H1 (cell line): ENCODE measurements around the gene CNTROB. TPM values are rescaled to one million over a fixed set of nuclear protein-coding genes. Genes with fewer than 3 reads are reported as not detected.

Experiments used
- CTCF ChIA-PET: fragments of 300-600 bp; sonication (Branson Sonifier 250); formaldehyde crosslinking; loops from one replicate; lab custom pipeline; 2021; ENCODE audit not compliant: partially characterized antibody; lab: Charles Lee
- POLR2A ChIA-PET: fragments of 300-600 bp; sonication (Branson Sonifier 250); formaldehyde crosslinking; loops from one replicate; lab custom pipeline; 2021; ENCODE audit warnings: inconsistent platforms; ENCODE audit not compliant: partially characterized antibody; lab: Charles Lee
- DNase-seq, 2 experiments: peaks; one replicate each; pipeline versions ENCODE4 v3.0.0 to v3.0.0-alpha.2; 2010 to 2022; ENCODE audit warnings: low spot score in 2 of 2, low read depth in 1 of 2, mixed read lengths in 1 of 2
- FAIRE-seq: peaks from 2 replicates; lab custom pipeline; 2011; peaks lifted over from hg19 to GRCh38; lab: Jason Lieb, UNC
- H2AFZ ChIP-seq: 2 replicates; pipeline ENCODE4 v1.8.1; 2012; ENCODE audit warnings: low read length, inconsistent platforms
- H2AK5ac ChIP-seq: 2 replicates; pipeline ENCODE4 v1.6.1; 2013; ENCODE audit warnings: low read depth, low read length
- H2BK120ac ChIP-seq: replicated peaks from 2 replicates; pipeline ENCODE3; 2013; ENCODE audit warnings: low read depth, low read length, inconsistent platforms
- H2BK12ac ChIP-seq: 2 replicates; pipeline ENCODE4 v1.6.1; 2013; ENCODE audit warnings: low read depth, low read length
- H2BK15ac ChIP-seq: 2 replicates; pipeline ENCODE4 v1.6.1; 2013; ENCODE audit warnings: low read length
- H2BK20ac ChIP-seq: 2 replicates; pipeline ENCODE4 v1.6.1; 2013; ENCODE audit warnings: low read length
- H2BK5ac ChIP-seq: 2 replicates; pipeline ENCODE4 v1.6.1; 2013; ENCODE audit warnings: low read depth, low read length
- H3K14ac ChIP-seq: 2 replicates; pipeline ENCODE4 v1.6.1; 2013; ENCODE audit warnings: inconsistent platforms; ENCODE audit not compliant: insufficient read length
- H3K18ac ChIP-seq: 2 replicates; pipeline ENCODE4 v1.6.1; 2013; ENCODE audit warnings: low read length; ENCODE audit errors: extremely low read depth
- H3K23ac ChIP-seq: 2 replicates; pipeline ENCODE4 v1.6.1; 2013; ENCODE audit warnings: inconsistent platforms; ENCODE audit not compliant: insufficient read length
- H3K23me2 ChIP-seq: 2 replicates; pipeline ENCODE4 v1.6.1; 2013; ENCODE audit warnings: low read depth, low read length
- H3K27ac ChIP-seq: 2 replicates; pipeline ENCODE4 v1.6.1; 2011; ENCODE audit warnings: low read depth, low read length, inconsistent platforms
- H3K27me3 ChIP-seq, 4 experiments: replicated peaks in 1 of 4; 1 replicate in 1 of 4; 2 replicates in 3 of 4; pipeline versions ENCODE4 v1.6.1 to v1.8.1; 2011 to 2013; ENCODE audit warnings: low read length in 3 of 4, mild to moderate bottlenecking in 3 of 4, inconsistent platforms in 2 of 4, mixed read lengths in 2 of 4, moderate library complexity in 1 of 4; ENCODE audit not compliant: control insufficient read depth in 3 of 4, insufficient read depth in 3 of 4; ENCODE audit errors: extremely low read depth in 1 of 4
- H3K36me3 ChIP-seq, 4 experiments: 2 replicates each; pipeline versions ENCODE4 v1.6.1 to v1.8.1; 2011 to 2013; ENCODE audit warnings: mild to moderate bottlenecking in 4 of 4, low read length in 3 of 4, moderate library complexity in 2 of 4, control low read depth in 1 of 4, inconsistent platforms in 1 of 4; ENCODE audit not compliant: insufficient read depth in 4 of 4, control insufficient read depth in 2 of 4
- H3K4ac ChIP-seq: replicated peaks from 2 replicates; pipeline ENCODE3; 2013; ENCODE audit warnings: low read length, low read depth, mixed read lengths, inconsistent platforms; ENCODE audit not compliant: insufficient read length
- H3K4me1 ChIP-seq, 4 experiments: replicated peaks in 1 of 4; 1 replicate in 1 of 4; 2 replicates in 3 of 4; pipeline versions ENCODE4 v1.6.1 to v1.8.1; 2011 to 2013; ENCODE audit warnings: low read length in 3 of 4, inconsistent platforms in 2 of 4, mixed read lengths in 1 of 4; ENCODE audit not compliant: insufficient read depth in 4 of 4, control insufficient read depth in 3 of 4
- H3K4me2 ChIP-seq, 2 experiments: 2 replicates each; pipeline versions ENCODE4 v1.6.1 to v1.8.1; 2011 to 2013; ENCODE audit warnings: low read depth in 2 of 2, low read length in 2 of 2, control low read depth in 1 of 2, inconsistent platforms in 1 of 2, mild to moderate bottlenecking in 1 of 2; ENCODE audit not compliant: insufficient read depth in 1 of 2
- H3K4me3 ChIP-seq, 4 experiments: fragments of 200-600, 300-600 bp in 1 of 4; sonication (generic), shearing (Covaris generic), sonication (Bioruptor Twin) in 1 of 4; 2 replicates each; pipeline versions ENCODE4 v1.5.1 to v1.8.1; 2011 to 2016; ENCODE audit warnings: low read length in 4 of 4, low read depth in 3 of 4, control low read depth in 2 of 4, inconsistent platforms in 2 of 4, mild to moderate bottlenecking in 2 of 4, mixed read lengths in 1 of 4, moderate library complexity in 1 of 4; ENCODE audit not compliant: insufficient read depth in 2 of 4; ENCODE audit errors: extremely low read depth in 1 of 4
- H3K56ac ChIP-seq: replicated peaks from 2 replicates; pipeline ENCODE3; 2013; ENCODE audit warnings: low read depth, mild to moderate bottlenecking, mixed read lengths, low read length, inconsistent platforms; ENCODE audit not compliant: insufficient read length
- H3K79me1 ChIP-seq: 2 replicates; pipeline ENCODE4 v1.6.1; 2013; ENCODE audit warnings: low read depth, low read length, control low read depth
- H3K79me2 ChIP-seq, 2 experiments: 2 replicates each; pipeline versions ENCODE4 v1.6.1 to v1.8.1; 2012 to 2013; ENCODE audit warnings: low read length in 2 of 2, mild to moderate bottlenecking in 2 of 2, inconsistent platforms in 1 of 2; ENCODE audit not compliant: insufficient read depth in 2 of 2, control insufficient read depth in 1 of 2
- H3K9ac ChIP-seq, 4 experiments: replicated peaks in 1 of 4; 1 replicate in 1 of 4; 2 replicates in 3 of 4; pipeline versions ENCODE4 v1.6.1 to v1.8.1; 2011 to 2013; ENCODE audit warnings: low read depth in 3 of 4, low read length in 3 of 4, control low read depth in 2 of 4, mild to moderate bottlenecking in 2 of 4, moderate library complexity in 2 of 4, inconsistent platforms in 1 of 4; ENCODE audit errors: extremely low read depth in 1 of 4
- H3K9me3 ChIP-seq, 2 experiments: 2 replicates each; pipeline versions ENCODE4 v1.6.1 to v1.8.1; 2012 to 2013; ENCODE audit warnings: mild to moderate bottlenecking in 2 of 2, moderate library complexity in 2 of 2, control low read depth in 1 of 2, inconsistent platforms in 1 of 2, low read depth in 1 of 2, low read length in 1 of 2, mixed read lengths in 1 of 2; ENCODE audit not compliant: insufficient read depth in 2 of 2
- H4K20me1 ChIP-seq, 2 experiments: replicated peaks in 1 of 2; 2 replicates each; pipeline versions ENCODE3 to v1.8.1; 2011 to 2013; ENCODE audit warnings: inconsistent platforms in 2 of 2, low read length in 2 of 2, mild to moderate bottlenecking in 1 of 2; ENCODE audit not compliant: insufficient read depth in 2 of 2, control insufficient read depth in 1 of 2
- H4K5ac ChIP-seq: 2 replicates; pipeline ENCODE4 v1.6.1; 2013; ENCODE audit warnings: low read length, low read depth, mixed read lengths, inconsistent platforms; ENCODE audit not compliant: insufficient read length
- H4K8ac ChIP-seq: 2 replicates; pipeline ENCODE4 v1.8.0; 2013; ENCODE audit warnings: mild to moderate bottlenecking, moderate library complexity, low read length, inconsistent platforms; ENCODE audit not compliant: insufficient read depth; ENCODE audit errors: extremely low read depth
- H4K91ac ChIP-seq: replicated peaks from 2 replicates; pipeline ENCODE3; 2013; ENCODE audit warnings: low read length, mixed read lengths, inconsistent platforms; ENCODE audit not compliant: insufficient read length
- ATF2 ChIP-seq: IDR thresholded peaks from 2 replicates; pipeline ENCODE4 v1.6.1; 2012; ENCODE audit warnings: low read length, inconsistent platforms
- BCL11A ChIP-seq, 2 experiments: IDR thresholded peaks; one replicate each; pipeline ENCODE4 v1.6.1; 2011; ENCODE audit warnings: low read depth in 2 of 2, low read length in 2 of 2, mild to moderate bottlenecking in 2 of 2
- EP300 ChIP-seq, 2 experiments: IDR thresholded peaks; 1 replicate in 1 of 2; 2 replicates in 1 of 2; pipeline ENCODE4 v1.6.1; 2011 to 2012; ENCODE audit warnings: low read depth in 2 of 2, low read length in 2 of 2, mild to moderate bottlenecking in 2 of 2, borderline replicate concordance in 1 of 2, inconsistent platforms in 1 of 2, moderate library complexity in 1 of 2
- EZH2 ChIP-seq: fragments of 200-600 bp; sonication (generic); IDR thresholded peaks from 2 replicates; pipeline ENCODE4 v1.7.1; 2012; ENCODE audit warnings: low read depth, mild to moderate bottlenecking, moderate library complexity, low read length, inconsistent platforms; ENCODE audit not compliant: severe bottlenecking
- JUN ChIP-seq: IDR thresholded peaks from 2 replicates; pipeline ENCODE4 v1.6.1; 2011; ENCODE audit warnings: low read depth, mild to moderate bottlenecking, improper control_type of control experiment, low read length
- PHF8 ChIP-seq: fragments of 200-600 bp; sonication (generic); conservative IDR thresholded peaks from 2 replicates; pipeline ENCODE4 v1.7.1; 2012; ENCODE audit warnings: low read depth, mild to moderate bottlenecking, inconsistent platforms, low read length, moderate library complexity
- POLR2AphosphoS5 ChIP-seq: IDR thresholded peaks from 2 replicates; pipeline ENCODE4 v1.6.1; 2011; ENCODE audit warnings: low read depth, low read length
- SIN3A ChIP-seq, 2 experiments: IDR thresholded peaks in 1 of 2; conservative IDR thresholded peaks in 1 of 2; 2 replicates each; pipeline ENCODE4 v1.6.1; 2011 to 2012; ENCODE audit warnings: low read length in 2 of 2, improper control_type of control experiment in 1 of 2, low read depth in 1 of 2, mild to moderate bottlenecking in 1 of 2
- SIRT6 ChIP-seq: IDR thresholded peaks from one replicate; pipeline ENCODE4 v1.7.1; 2012; ENCODE audit warnings: low read length, inconsistent platforms
- WGBS, 2 experiments: shearing (Covaris generic) in 1 of 2; methylation state at CpG; one replicate each; pipeline versions ENCODE4 v1.1.6 to v1.1.7; 2013 to 2015; ENCODE audit warnings: low lambda C conversion rate in 2 of 2, mixed read lengths in 2 of 2, inconsistent platforms in 1 of 2, low coverage in 1 of 2, missing lambda C conversion rate in 1 of 2; ENCODE audit not compliant: insufficient replicate concordance in 2 of 2, insufficient coverage in 1 of 2, insufficient read length in 1 of 2; ENCODE audit errors: extremely low coverage in 1 of 2, missing lambda C conversion rate in 1 of 2; 5-methylcytosine and 5-hydroxymethylcytosine counted together
- polyA plus RNA-seq, 7 experiments: library from polyadenylated mRNA; depleted of rRNA in 3 of 7; stranded (reverse) in 5 of 7; unstranded in 2 of 7; fragments of >200 nt in 5 of 7; fragments of 200-250 nt in 2 of 7; gene quantifications; 1 replicate in 5 of 7; 2 replicates in 1 of 7; 4 replicates in 1 of 7; pipeline versions ENCODE4 v1.2.1 to v1.2.3, GENCODE V29; 2011 to 2013; ENCODE audit warnings: missing spikeins in 2 of 7, mixed read lengths in 2 of 7
- total RNA-seq: library from RNA; stranded (reverse); fragmentation: NEBNext Ultra II Directional; extraction: Animal tissue kit (Norgen Biotek cat#: 25700); gene quantifications from 2 replicates; pipeline ENCODE4 v1.2.1, GENCODE V29; 2021
- TF ChIP-seq, protein P1 (sequence below): IDR thresholded peaks from 2 replicates; pipeline ENCODE4 v1.6.1; 2012; ENCODE audit warnings: inconsistent platforms

Gene CNTROB
- total and polyA plus RNA-seq, 2 of the 8 experiments (the other 6 are each of a cell fraction or from before 2014, with no cell fraction given): 20.5 to 31.9 TPM

DNA sequence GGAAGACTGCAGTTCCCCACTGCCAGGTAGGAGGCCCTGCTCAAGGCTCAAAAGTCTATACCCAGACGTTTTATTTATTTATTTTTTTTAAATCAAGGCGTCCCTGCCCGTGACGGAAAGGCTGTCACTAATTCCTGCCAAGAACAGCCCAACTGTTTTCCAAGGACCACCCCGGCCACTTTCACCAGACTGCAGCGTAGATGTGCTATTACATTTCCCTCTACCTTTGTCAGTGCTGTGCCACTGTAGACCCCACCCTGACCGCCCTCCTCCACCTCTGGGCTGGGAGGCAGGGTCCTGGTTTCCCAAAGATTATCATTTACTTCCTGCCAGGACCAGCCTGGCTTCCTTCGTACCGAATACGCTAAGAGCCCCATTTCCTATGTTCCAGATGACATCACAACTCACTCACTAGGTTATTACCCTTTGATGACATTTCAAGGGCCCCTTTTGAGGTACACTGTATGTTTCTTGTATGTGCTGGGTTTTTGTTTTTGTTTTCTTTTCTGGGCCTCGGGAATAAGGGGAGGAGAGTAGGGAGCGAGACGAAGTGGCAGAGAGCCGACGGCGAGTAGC lies 9.6 kb upstream of the CNTROB start:
- CTCF ChIA-PET: interaction anchor here (1.0 to 2.3 kb wide), 9 partner anchors 10 to 135 kb away, joined by 3 to 10 read pairs (median 4); partner anchors contain the start of gene CNTROB
- H2BK15ac ChIP-seq: no peak overlapping the region
- peak overlapping the region; percentile 7 to 53 (median 26); a peak in 5 of 8 replicates for H3K4me3 ChIP-seq
- H2BK20ac ChIP-seq: no peak overlapping the region
- no peaks in the 10 kb centered on the region for H3K79me1 ChIP-seq
- H2BK5ac ChIP-seq: no peak overlapping the region; the same call in 1 of the 2 replicates
- POLR2A ChIA-PET: interaction anchor here (1.0 to 1.7 kb wide), 3 partner anchors 9 to 83 kb away, joined by 3 to 5 read pairs (median 4); partner anchors contain the start of genes CNTROB and TRAPPC1
- no peak overlapping the region for H3K4ac ChIP-seq
- H3K79me2 ChIP-seq: no peaks in the 10 kb centered on the region
- no peak overlapping the region for H4K8ac ChIP-seq
- H3K9ac ChIP-seq: no peak overlapping the region; a peak in 1 of 7 replicates
- H3K23me2 ChIP-seq: peaks cover 7% of the 10 kb centered on the region; the same call in 1 of the 2 replicates
- H3K27me3 ChIP-seq: peaks cover 6 to 62% (median 50%) of the 10 kb centered on the region in 4 experiments
- no peak overlapping the region for H3K23ac ChIP-seq
- peak overlapping the region; percentile 63 to 69 for H3K4me2 ChIP-seq
- no peak overlapping the region for H4K91ac ChIP-seq
- DNase-seq: no peak
- no peak overlapping the region for H2AK5ac ChIP-seq
- no peaks in the 10 kb centered on the region for H3K36me3 ChIP-seq
- no peak overlapping the region for H3K14ac ChIP-seq
- H2BK120ac ChIP-seq: no peak overlapping the region
- peak overlapping the region; percentile 71; the same call in 1 of the 2 replicates for H2AFZ ChIP-seq
- H3K27ac ChIP-seq: no peak overlapping the region
- WGBS, 2 experiments: 48% methylated on average over 16 of the region's 16 CpGs; no CpG with 5 or more reads in 1 of the 2 experiments
- no peak for FAIRE-seq
- H4K5ac ChIP-seq: no peak overlapping the region
- H3K9me3 ChIP-seq: no peaks in the 10 kb centered on the region
- H2BK12ac ChIP-seq: no peak overlapping the region
- no peak overlapping the region for H3K56ac ChIP-seq
- peaks cover 3 to 13% (median 5%) of the 10 kb centered on the region in 4 experiments for H3K4me1 ChIP-seq
- H4K20me1 ChIP-seq: peaks cover 0 to 2% of the 10 kb centered on the region in 2 experiments
- peak overlapping the region; percentile 56; the same call in 1 of the 2 replicates for H3K18ac ChIP-seq
- TF ChIP-seq SIRT6: no peak
- no peak for TF ChIP-seq JUN
- no peak for TF ChIP-seq EP300 (IDR thresholded peaks at IDR 0.05; ENCODE audit: borderline replicate concordance in 1 of 2, low read depth in 2 of 2, low read length in 2 of 2)
- TF ChIP-seq SIN3A (conservative IDR thresholded peaks at IDR 0.05 in 1 of 2, IDR thresholded peaks at IDR 0.05 in 1 of 2; ENCODE audit: low read depth in 1 of 2, low read length in 2 of 2): no peak
- no peak for TF ChIP-seq PHF8
- no peak for TF ChIP-seq POLR2AphosphoS5
- TF ChIP-seq ATF2: no peak
- TF ChIP-seq EZH2: no peak
- TF ChIP-seq, protein P1, sequence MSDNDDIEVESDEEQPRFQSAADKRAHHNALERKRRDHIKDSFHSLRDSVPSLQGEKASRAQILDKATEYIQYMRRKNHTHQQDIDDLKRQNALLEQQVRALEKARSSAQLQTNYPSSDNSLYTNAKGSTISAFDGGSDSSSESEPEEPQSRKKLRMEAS: no peak
- TF ChIP-seq BCL11A (IDR thresholded peaks at IDR 0.05; ENCODE audit: low read depth in 2 of 2, low read length in 2 of 2): no peak
